ENCODE measurements around the gene NTSR1. TPM values are rescaled to one million over a fixed set of nuclear protein-coding genes. Genes with fewer than 3 reads are reported as not detected.

The NTSR1 gene
- total RNA-seq, 2 donors from 2014 or later: not detected

- Mint-ChIP-seq H3K4me3 (no peak overlapping the region), H3K9me3 (peaks cover 6% of the 10 kb centered on the region), H3K27ac (no peak overlapping the region), H3K36me3 (peaks cover 16% of the 10 kb centered on the region), H3K27me3 (peaks cover 0 to 7% of the 10 kb centered on the region in 2 donors), H3K4me1 (ENCODE audit: low read depth in 2 of 2) (peaks cover 14 to 18% of the 10 kb centered on the region in 2 donors)
- no peak for ATAC-seq
- peak; percentile 40 for DNase-seq (ENCODE audit: low spot score)
Observed at GRCh38 chr20:62724692-62725595, 16.3 kb downstream of the NTSR1 start.

- H3K27ac Mint-ChIP-seq: no peak overlapping the region
- H3K27me3 Mint-ChIP-seq: peaks cover 0 to 7% of the 10 kb centered on the region in 2 donors
Observed at GRCh38 chr20:62725596-62726268, 17.1 kb downstream of the NTSR1 start.

GRCh38 chr20:62726276-62726675 lies 17.6 kb downstream of the NTSR1 start:
- ATAC-seq (no peak), DNase-seq (ENCODE audit: low spot score) (no peak)
- Mint-ChIP-seq H3K27me3 (peaks cover 0 to 7% of the 10 kb centered on the region in 2 donors), H3K4me3 (no peak overlapping the region), H3K4me1 (ENCODE audit: low read depth in 2 of 2) (peaks cover 13 to 18% of the 10 kb centered on the region in 2 donors), H3K36me3 (peaks cover 7% of the 10 kb centered on the region), H3K9me3 (peaks cover 6% of the 10 kb centered on the region), H3K27ac (no peak overlapping the region)

More at GRCh38 chr20:62725596-62726268, 17.1 kb downstream of the NTSR1 start:
- Mint-ChIP-seq H3K4me1 (ENCODE audit: low read depth in 2 of 2) (peaks cover 14 to 18% of the 10 kb centered on the region in 2 donors), H3K9me3 (peaks cover 6% of the 10 kb centered on the region), H3K4me3 (no peak overlapping the region), H3K36me3 (peaks cover 11% of the 10 kb centered on the region)
- DNase-seq (ENCODE audit: low spot score): no peak
- ATAC-seq: no peak

GRCh38 chr20:62726716-62727583 lies 18.3 kb downstream of the NTSR1 start:
- Mint-ChIP-seq H3K9me3 (no peaks in the 10 kb centered on the region), H3K4me1 (ENCODE audit: low read depth in 2 of 2) (peaks cover 7 to 12% of the 10 kb centered on the region in 2 donors), H3K4me3 (no peak overlapping the region), H3K27ac (no peak overlapping the region), H3K36me3 (peaks cover under 1% of the 10 kb centered on the region), H3K27me3 (peaks cover 0 to 4% of the 10 kb centered on the region in 2 donors)
- DNase-seq (ENCODE audit: low spot score): no peak
- no peak for ATAC-seq

GRCh38 chr20:62727584-62728027 lies 19.0 kb downstream of the NTSR1 start:
- Mint-ChIP-seq H3K4me1 (ENCODE audit: low read depth in 2 of 2) (peaks cover 13 to 17% of the 10 kb centered on the region in 2 donors), H3K4me3 (no peak overlapping the region), H3K27ac (peak overlapping the region in 1 of 2 donors; percentile 55), H3K36me3 (no peaks in the 10 kb centered on the region), H3K9me3 (no peaks in the 10 kb centered on the region), H3K27me3 (peaks cover 0 to 2% of the 10 kb centered on the region in 2 donors)
- ATAC-seq: no peak
- DNase-seq (ENCODE audit: low spot score): no peak

GRCh38 chr20:62728028-62728780 lies 19.6 kb downstream of the NTSR1 start:
- Mint-ChIP-seq H3K4me1 (ENCODE audit: low read depth in 2 of 2) (peaks cover 19 to 22% of the 10 kb centered on the region in 2 donors), H3K27me3 (peaks cover 0 to 2% of the 10 kb centered on the region in 2 donors), H3K9me3 (no peaks in the 10 kb centered on the region), H3K27ac (peak overlapping the region; percentile 55 to 78), H3K36me3 (no peaks in the 10 kb centered on the region), H3K4me3 (peak overlapping the region; percentile 67)
- DNase-seq (ENCODE audit: low spot score): no peak
- peak; percentile 57 to 61 for ATAC-seq

- H3K4me1 Mint-ChIP-seq (ENCODE audit: low read depth in 2 of 2): peaks cover 22 to 24% of the 10 kb centered on the region in 2 donors
- H3K27me3 Mint-ChIP-seq: peaks cover 0 to 2% of the 10 kb centered on the region in 2 donors
- peak overlapping the region; percentile 67 for H3K4me3 Mint-ChIP-seq
- DNase-seq (ENCODE audit: low spot score): no peak
- no peaks in the 10 kb centered on the region for H3K36me3 Mint-ChIP-seq
- no peaks in the 10 kb centered on the region for H3K9me3 Mint-ChIP-seq
- H3K27ac Mint-ChIP-seq: peak overlapping the region; percentile 55 to 78
- ATAC-seq: no peak
Observed at GRCh38 chr20:62728781-62729300, 20.2 kb downstream of the NTSR1 start.

- H3K36me3 Mint-ChIP-seq: no peaks in the 10 kb centered on the region
- H3K4me1 Mint-ChIP-seq (ENCODE audit: low read depth in 2 of 2): peaks cover 22 to 24% of the 10 kb centered on the region in 2 donors
- no peak overlapping the region for H3K4me3 Mint-ChIP-seq
- H3K9me3 Mint-ChIP-seq: no peaks in the 10 kb centered on the region
- H3K27ac Mint-ChIP-seq: no peak overlapping the region
- no peaks in the 10 kb centered on the region for H3K27me3 Mint-ChIP-seq
- ATAC-seq: no peak
- no peak for DNase-seq (ENCODE audit: low spot score)
Observed at GRCh38 chr20:62730481-62730880, 21.8 kb downstream of the NTSR1 start.

- DNase-seq (ENCODE audit: low spot score) (peak; percentile 6), ATAC-seq (peak; percentile 32 to 53)
- no peaks in the 10 kb centered on the region for H3K27me3 Mint-ChIP-seq
- no peaks in the 10 kb centered on the region for H3K9me3 Mint-ChIP-seq
- H3K4me3 Mint-ChIP-seq: peak overlapping the region; percentile 17
- peak overlapping the region; percentile 73 to 80 for H3K27ac Mint-ChIP-seq
- H3K4me1 Mint-ChIP-seq (ENCODE audit: low read depth in 2 of 2): peaks cover 22 to 24% of the 10 kb centered on the region in 2 donors
- no peaks in the 10 kb centered on the region for H3K36me3 Mint-ChIP-seq
Observed at GRCh38 chr20:62732031-62732760, 23.6 kb downstream of the NTSR1 start.

GRCh38 chr20:62732842-62733525 lies 24.3 kb downstream of the NTSR1 start:
- Mint-ChIP-seq H3K27ac (peak overlapping the region; percentile 73 to 80), H3K27me3 (no peaks in the 10 kb centered on the region), H3K4me3 (peak overlapping the region; percentile 17), H3K9me3 (no peaks in the 10 kb centered on the region), H3K36me3 (no peaks in the 10 kb centered on the region), H3K4me1 (ENCODE audit: low read depth in 2 of 2) (peaks cover 18 to 24% of the 10 kb centered on the region in 2 donors)
- ATAC-seq (no peak), DNase-seq (ENCODE audit: low spot score) (peak; percentile 40)

GRCh38 chr20:62733526-62733842 lies 24.8 kb downstream of the NTSR1 start:
- peak overlapping the region; percentile 21 to 80 for H3K27ac Mint-ChIP-seq
- peaks cover 14 to 19% of the 10 kb centered on the region in 2 donors for H3K4me1 Mint-ChIP-seq (ENCODE audit: low read depth in 2 of 2)

More at GRCh38 chr20:62733526-62733842, 24.8 kb downstream of the NTSR1 start:
- ATAC-seq (no peak), DNase-seq (ENCODE audit: low spot score) (no peak)
- Mint-ChIP-seq H3K4me3 (no peak overlapping the region), H3K36me3 (no peaks in the 10 kb centered on the region), H3K27me3 (no peaks in the 10 kb centered on the region), H3K9me3 (no peaks in the 10 kb centered on the region)
